D721Med (cell line): ENCODE data around the gene TBC1D22A.

Experiments
- DNase-seq: peaks from one replicate; pipeline ENCODE4 v3.0.0; 2011; ENCODE audit warnings: low spot score; ENCODE audit not compliant: insufficient read length
- FAIRE-seq: peaks from 2 replicates; lab custom pipeline; 2011; peaks lifted over from hg19 to GRCh38; lab: Jason Lieb, UNC
- TF ChIP-seq, protein P1 (sequence below): IDR thresholded peaks from 2 replicates; pipeline ENCODE4 v1.5.1; 2012; ENCODE audit warnings: mild to moderate bottlenecking, control low read depth; ENCODE audit not compliant: insufficient read depth; ENCODE audit errors: missing control alignments

The TBC1D22A gene

GRCh38 chr22:46800102-46800857 lies 37.8 kb downstream of the TBC1D22A start:
- DNase-seq, result no peak
- FAIRE-seq, result no peak
- TF ChIP-seq, protein P1, sequence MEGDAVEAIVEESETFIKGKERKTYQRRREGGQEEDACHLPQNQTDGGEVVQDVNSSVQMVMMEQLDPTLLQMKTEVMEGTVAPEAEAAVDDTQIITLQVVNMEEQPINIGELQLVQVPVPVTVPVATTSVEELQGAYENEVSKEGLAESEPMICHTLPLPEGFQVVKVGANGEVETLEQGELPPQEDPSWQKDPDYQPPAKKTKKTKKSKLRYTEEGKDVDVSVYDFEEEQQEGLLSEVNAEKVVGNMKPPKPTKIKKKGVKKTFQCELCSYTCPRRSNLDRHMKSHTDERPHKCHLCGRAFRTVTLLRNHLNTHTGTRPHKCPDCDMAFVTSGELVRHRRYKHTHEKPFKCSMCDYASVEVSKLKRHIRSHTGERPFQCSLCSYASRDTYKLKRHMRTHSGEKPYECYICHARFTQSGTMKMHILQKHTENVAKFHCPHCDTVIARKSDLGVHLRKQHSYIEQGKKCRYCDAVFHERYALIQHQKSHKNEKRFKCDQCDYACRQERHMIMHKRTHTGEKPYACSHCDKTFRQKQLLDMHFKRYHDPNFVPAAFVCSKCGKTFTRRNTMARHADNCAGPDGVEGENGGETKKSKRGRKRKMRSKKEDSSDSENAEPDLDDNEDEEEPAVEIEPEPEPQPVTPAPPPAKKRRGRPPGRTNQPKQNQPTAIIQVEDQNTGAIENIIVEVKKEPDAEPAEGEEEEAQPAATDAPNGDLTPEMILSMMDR, result no peak

DNA sequence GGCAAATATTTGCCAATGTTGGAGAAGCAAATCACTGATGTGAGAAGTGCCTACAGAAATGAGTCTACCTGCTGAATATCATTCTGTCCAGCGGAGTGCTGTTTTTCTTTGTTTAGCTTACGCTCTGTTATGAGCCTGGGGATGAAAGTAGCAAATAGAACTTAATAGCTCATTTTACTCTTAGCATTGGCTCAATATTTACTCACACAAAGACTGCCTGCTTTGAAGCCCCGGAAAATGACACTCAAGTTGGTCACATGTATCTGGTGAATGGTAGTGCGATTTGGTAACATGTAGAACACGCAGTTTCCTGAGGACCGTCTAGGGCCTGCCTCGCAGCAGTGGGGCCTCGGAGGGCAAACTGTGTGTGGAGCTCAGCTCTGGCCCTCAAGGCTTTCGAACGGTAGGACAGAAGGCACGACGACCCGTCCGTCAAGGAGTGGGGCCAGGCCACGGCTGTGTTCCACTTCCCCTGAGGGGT lies 38.9 kb downstream of the TBC1D22A start:
- DNase-seq (no peak), FAIRE-seq (no peak)
- TF ChIP-seq, protein P1, result no peak

DNA sequence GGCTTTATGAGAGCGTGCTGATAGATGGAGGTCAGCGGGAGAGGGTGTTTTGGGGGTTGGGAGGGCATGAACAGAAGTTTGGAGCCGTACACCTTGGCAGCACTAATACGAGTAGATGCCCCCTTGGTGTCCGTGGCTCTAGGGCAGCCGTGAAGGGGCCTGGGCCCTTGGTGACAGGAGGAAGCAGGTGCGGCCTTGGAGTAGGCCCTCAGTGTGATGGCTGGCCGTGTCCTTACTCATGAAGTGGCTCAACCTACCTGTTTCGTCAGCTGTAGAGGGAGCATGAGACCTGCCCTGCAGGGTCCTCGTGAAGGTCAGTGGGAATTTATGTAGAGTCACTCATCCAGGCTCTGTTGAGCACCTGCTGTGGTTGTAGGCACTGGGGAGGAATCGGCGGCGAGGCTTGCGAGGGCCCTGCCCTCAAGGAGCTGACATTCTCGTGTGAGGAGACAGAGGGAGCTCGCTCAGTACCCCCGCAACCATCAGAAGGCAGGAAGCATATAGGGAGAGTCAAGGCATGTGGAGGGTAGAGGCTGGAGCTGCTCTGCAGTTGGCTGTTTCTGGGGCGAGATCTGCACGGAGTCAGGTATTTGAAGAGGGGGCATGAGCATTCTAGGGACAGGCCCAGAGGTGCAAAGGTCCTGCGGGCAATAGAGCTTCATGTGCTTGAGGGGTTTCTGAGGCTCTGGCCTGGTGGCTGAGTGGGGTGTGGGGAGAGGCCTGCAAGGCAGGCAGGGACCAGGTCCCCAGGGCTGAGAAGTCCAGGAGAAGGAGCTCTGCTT lies 39.6 kb downstream of the TBC1D22A start:
- FAIRE-seq (no peak), DNase-seq (no peak)
- TF ChIP-seq, protein P1, result no peak

GRCh38 chr22:46802608-46803027 lies 40.2 kb downstream of the TBC1D22A start:
- TF ChIP-seq, protein P1, result no peak
- DNase-seq, result no peak
- no peak for FAIRE-seq

- TF ChIP-seq, protein P1, result peak; percentile 70
- DNase-seq (peak; percentile 33), FAIRE-seq (no peak)
These were observed 40.8 kb downstream of the TBC1D22A start for GRCh38 chr22:46803031-46803880.

DNA sequence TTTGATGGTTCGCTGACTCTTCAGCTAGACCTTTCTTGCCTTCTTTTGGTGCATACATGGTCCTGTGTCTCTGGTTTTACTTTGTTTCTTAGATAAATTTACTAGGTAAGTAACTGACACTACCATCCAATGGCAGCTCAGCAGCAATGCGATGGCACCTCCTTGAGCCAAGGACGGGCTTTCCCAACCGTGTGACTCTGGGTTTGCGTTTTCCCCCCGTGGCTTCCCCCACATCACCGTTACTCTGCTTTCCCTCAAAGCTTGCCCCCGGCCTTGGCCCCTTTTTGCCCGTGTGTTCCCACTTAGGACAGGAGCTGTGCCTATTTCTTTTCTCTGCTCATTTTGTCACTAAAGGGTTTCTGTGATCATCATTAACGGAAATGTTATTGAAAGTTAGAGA lies 41.5 kb downstream of the TBC1D22A start:
- TF ChIP-seq, protein P1, result no peak
- FAIRE-seq, result no peak
- no peak for DNase-seq
